IMR-90 (cell line): ENCODE results near the gene PIK3C2B. TPM values are rescaled to one million over a fixed set of nuclear protein-coding genes. Genes with fewer than 3 reads are reported as not detected.

ENCODE experiments used
- ATAC-seq: fragments of 200-7000 bp; cut with Tn5 transposase; 2 replicates; pipeline ENCODE4 v1.9.1; 2020; ENCODE audit warnings: low read depth, mild to moderate bottlenecking, moderate library complexity
- BruUV-seq: library from RNA; stranded (reverse); fragments of 400-500 nt; replicated peaks from 2 replicates; lab custom pipeline; 2021; lab: Mats Ljungman, UMichigan
- CTCF ChIA-PET: fragments of 300-600 bp; formaldehyde crosslinking; extraction: SDS; loops from one replicate; lab custom pipeline; 2021; ENCODE audit warnings: antibody characterized with exemption; lab: Yijun Ruan, JAX
- POLR2A ChIA-PET: fragments of 300-600 bp; sonication (Branson Sonifier 250); formaldehyde crosslinking; loops from one replicate; lab custom pipeline; 2022; ENCODE audit warnings: antibody characterized with exemption; ENCODE audit not compliant: unreplicated experiment; lab: Charles Lee
- DNase-seq: peaks from one replicate; pipeline ENCODE4 v3.0.0; 2013
- H2AFZ ChIP-seq: replicated peaks from 2 replicates; pipeline ENCODE3; 2013; ENCODE audit warnings: low read length, mild to moderate bottlenecking; ENCODE audit not compliant: poor library complexity
- H2AK5ac ChIP-seq: 2 replicates; pipeline ENCODE4 v1.6.1; 2013; ENCODE audit warnings: low read depth, low read length, inconsistent platforms
- H2AK9ac ChIP-seq: replicated peaks from 2 replicates; pipeline ENCODE3; 2013; ENCODE audit warnings: mild to moderate bottlenecking, low read depth, low read length, moderate library complexity; ENCODE audit not compliant: poor library complexity
- H2BK120ac ChIP-seq: 2 replicates; pipeline ENCODE4 v1.6.1; 2013; ENCODE audit warnings: low read depth, low read length, inconsistent platforms
- H2BK15ac ChIP-seq: 3 replicates; pipeline ENCODE4 v1.6.1; 2013; ENCODE audit warnings: low read depth, low read length, inconsistent platforms
- H2BK20ac ChIP-seq: 2 replicates; pipeline ENCODE4 v1.6.1; 2013; ENCODE audit warnings: low read depth, mild to moderate bottlenecking, inconsistent platforms, low read length, moderate library complexity
- H2BK5ac ChIP-seq: 2 replicates; pipeline ENCODE4 v1.6.1; 2013; ENCODE audit warnings: mild to moderate bottlenecking, low read depth, low read length, inconsistent platforms; ENCODE audit not compliant: poor library complexity, severe bottlenecking
- H3K14ac ChIP-seq: replicated peaks from 2 replicates; pipeline ENCODE4 v1.6.1; 2013; ENCODE audit warnings: low read depth, low read length, inconsistent platforms
- H3K18ac ChIP-seq: 2 replicates; pipeline ENCODE4 v1.6.1; 2013; ENCODE audit warnings: low read depth, low read length, control low read depth
- H3K23ac ChIP-seq: 2 replicates; pipeline ENCODE4 v1.6.1; 2013; ENCODE audit warnings: low read depth, low read length, inconsistent platforms
- H3K27ac ChIP-seq: 2 replicates; pipeline ENCODE4 v1.5.1; 2013; ENCODE audit warnings: mild to moderate bottlenecking, control low read depth, low read length; ENCODE audit not compliant: insufficient read depth
- H3K27me3 ChIP-seq: 2 replicates; pipeline ENCODE4 v1.6.1; 2013; ENCODE audit warnings: low read length; ENCODE audit not compliant: control insufficient read depth, insufficient read depth
- H3K36me3 ChIP-seq: 2 replicates; pipeline ENCODE4 v1.6.1; 2013; ENCODE audit warnings: low read length, mixed read lengths; ENCODE audit not compliant: control insufficient read depth, insufficient read depth
- H3K4ac ChIP-seq: 2 replicates; pipeline ENCODE4 v1.6.1; 2013; ENCODE audit warnings: low read depth, low read length, inconsistent platforms
- H3K4me1 ChIP-seq: 2 replicates; pipeline ENCODE4 v1.6.1; 2013; ENCODE audit warnings: low read length, mixed read lengths; ENCODE audit not compliant: control insufficient read depth, insufficient read depth
- H3K4me2 ChIP-seq: 2 replicates; pipeline ENCODE4 v1.6.1; 2013; ENCODE audit warnings: low read depth, mild to moderate bottlenecking, control low read depth, low read length, moderate library complexity
- H3K4me3 ChIP-seq: 2 replicates; pipeline ENCODE4 v1.5.1; 2013; ENCODE audit warnings: low read depth, mild to moderate bottlenecking, control low read depth, low read length, moderate library complexity; ENCODE audit not compliant: insufficient read depth
- H3K56ac ChIP-seq: 2 replicates; pipeline ENCODE4 v1.6.1; 2013; ENCODE audit warnings: low read length, inconsistent platforms; ENCODE audit not compliant: insufficient read depth; ENCODE audit errors: extremely low read depth
- H3K79me1 ChIP-seq, 2 experiments: 2 replicates each; pipeline ENCODE4 v1.6.1; 2013; ENCODE audit warnings: low read length in 2 of 2, inconsistent platforms in 1 of 2, low read depth in 1 of 2
- H3K9ac ChIP-seq: 2 replicates; pipeline ENCODE4 v1.6.1; 2013; ENCODE audit warnings: low read depth, low read length, control low read depth
- H3K9me1 ChIP-seq: 2 replicates; pipeline ENCODE4 v1.6.1; 2013; ENCODE audit warnings: low read length, inconsistent platforms; ENCODE audit not compliant: insufficient read depth
- H3K9me3 ChIP-seq: 2 replicates; pipeline ENCODE4 v1.6.1; 2013; ENCODE audit warnings: low read length; ENCODE audit not compliant: control insufficient read depth, insufficient read depth
- H4K20me1 ChIP-seq: 2 replicates; pipeline ENCODE4 v1.6.1; 2013; ENCODE audit warnings: low read length, inconsistent platforms; ENCODE audit not compliant: insufficient read depth
- H4K5ac ChIP-seq: 2 replicates; pipeline ENCODE4 v1.6.1; 2013; ENCODE audit warnings: mild to moderate bottlenecking, low read depth, low read length, control low read depth
- H4K8ac ChIP-seq, 2 experiments: 2 replicates each; pipeline ENCODE4 v1.6.1; 2013; ENCODE audit warnings: low read depth in 2 of 2, low read length in 2 of 2, control low read depth in 1 of 2, inconsistent platforms in 1 of 2
- H4K91ac ChIP-seq: 2 replicates; pipeline ENCODE4 v1.6.1; 2013; ENCODE audit warnings: low read depth, low read length, inconsistent platforms; ENCODE audit not compliant: insufficient read depth
- BHLHE40 ChIP-seq: fragments of 150-350 bp; IDR thresholded peaks from 2 replicates; pipeline ENCODE4 v1.6.1; 2016; ENCODE audit warnings: mild to moderate bottlenecking, low read depth, low read length
- CEBPB ChIP-seq: IDR thresholded peaks from 2 replicates; pipeline ENCODE4 v1.6.1; 2012; ENCODE audit warnings: low read depth, low read length, improper control_type of control experiment
- CHD1 ChIP-seq: IDR thresholded peaks from 2 replicates; pipeline ENCODE4 v1.6.1; 2012; ENCODE audit warnings: low read depth, low read length, improper control_type of control experiment
- CTCF ChIP-seq: conservative IDR thresholded peaks from 2 replicates; pipeline ENCODE4 v1.5.1; 2012; ENCODE audit warnings: mild to moderate bottlenecking, low read depth, low read length, improper control_type of control experiment
- ELK1 ChIP-seq: fragments of 150-350 bp; IDR thresholded peaks from 2 replicates; pipeline ENCODE4 v1.6.1; 2016; ENCODE audit warnings: low read depth, mild to moderate bottlenecking, low read length, moderate library complexity, borderline replicate concordance
- FOS ChIP-seq: fragments of 150-350 bp; IDR thresholded peaks from 2 replicates; pipeline ENCODE4 v1.6.1; 2016; ENCODE audit warnings: low read depth, low read length
- MAFK ChIP-seq: IDR thresholded peaks from 2 replicates; pipeline ENCODE4 v1.6.1; 2012; ENCODE audit warnings: low read depth, low read length, improper control_type of control experiment
- MAZ ChIP-seq: IDR thresholded peaks from 2 replicates; pipeline ENCODE4 v1.6.1; 2012; ENCODE audit warnings: low read depth, mild to moderate bottlenecking, low read length, improper control_type of control experiment, moderate library complexity, borderline replicate concordance
- MXI1 ChIP-seq: IDR thresholded peaks from 2 replicates; pipeline ENCODE4 v1.6.1; 2012; ENCODE audit warnings: low read depth, mild to moderate bottlenecking, low read length, moderate library complexity, borderline replicate concordance
- NFE2L2 ChIP-seq: fragments of 150-350 bp; IDR thresholded peaks from 2 replicates; pipeline ENCODE4 v1.6.1; 2016; ENCODE audit warnings: low read depth, mild to moderate bottlenecking, low read length
- POLR2A ChIP-seq: IDR thresholded peaks from 2 replicates; pipeline ENCODE4 v1.6.1; 2012; ENCODE audit warnings: mild to moderate bottlenecking, low read depth, low read length
- RAD21 ChIP-seq: IDR thresholded peaks from 2 replicates; pipeline ENCODE4 v1.6.1; 2012; ENCODE audit warnings: low read length, improper control_type of control experiment
- RCOR1 ChIP-seq: IDR thresholded peaks from 2 replicates; pipeline ENCODE4 v1.6.1; 2012; ENCODE audit warnings: mild to moderate bottlenecking, low read length, improper control_type of control experiment; ENCODE audit not compliant: insufficient replicate concordance
- RFX5 ChIP-seq: IDR thresholded peaks from 2 replicates; pipeline ENCODE4 v1.8.0; 2012; ENCODE audit warnings: low read depth, mild to moderate bottlenecking, low read length, moderate library complexity
- SMC3 ChIP-seq: fragments of 150-350 bp; IDR thresholded peaks from 2 replicates; pipeline ENCODE4 v1.6.1; 2016; ENCODE audit warnings: low read depth, mild to moderate bottlenecking, antibody characterized with exemption, low read length, moderate library complexity
- USF2 ChIP-seq: fragments of 150-350 bp; IDR thresholded peaks from 2 replicates; pipeline ENCODE4 v1.6.1; 2017; ENCODE audit warnings: mild to moderate bottlenecking, antibody characterized with exemption, low read length, low read depth
- WGBS, 2 experiments: methylation state at CpG; one replicate each; pipeline versions ENCODE4 v1.1.5 to v1.1.7; 2013; ENCODE audit warnings: missing lambda C conversion rate in 2 of 2; ENCODE audit not compliant: insufficient read length in 1 of 2; ENCODE audit errors: extremely low coverage in 2 of 2; 5-methylcytosine and 5-hydroxymethylcytosine counted together
- dilution Hi-C: fragments of 300-500 bp; cut with HindIII; formaldehyde crosslinking; loops from one replicate; pipeline ENCODE4 v1.14.3; 2018; ENCODE audit warnings: low sequenced_read_pairs; ENCODE audit not compliant: unreplicated experiment
- in situ Hi-C: fragments of 300-500 bp; cut with MboI; formaldehyde crosslinking; loops from 3 replicates; pipeline ENCODE4 v1.14.3; 2019; ENCODE audit warnings: low sequenced_read_pairs, inconsistent platforms, mixed read lengths
- intact Hi-C: fragments of 100-400 bp; cut with micrococcal nuclease; formaldehyde crosslinking; loops from 2 replicates; pipeline ENCODE4 v1.10.0; 2022
- polyA plus RNA-seq, 3 experiments: library from polyadenylated mRNA; depleted of rRNA; stranded (reverse); fragments of >200 nt; gene quantifications; 2 replicates each; pipeline ENCODE4 v1.2.3, GENCODE V29; 2012; ENCODE audit warnings: low replicate concordance in 1 of 3
- total RNA-seq: library from RNA; depleted of rRNA; stranded (reverse); fragments of >200 nt; gene quantifications from 2 replicates; pipeline ENCODE4 v1.2.3, GENCODE V29; 2012

Gene PIK3C2B
- total and polyA plus RNA-seq, 2 of the 4 experiments (the other 2 are of a cell fraction), result 1.1 to 2.9 TPM

- POLR2A ChIA-PET, result no interaction called here
- no TSS peak for BruUV-seq
- in situ Hi-C loops, result no loop called here
Observed at GRCh38 chr1:204528677-204529076, 34.1 kb upstream of the PIK3C2B start.

More at GRCh38 chr1:204528677-204529076, 34.1 kb upstream of the PIK3C2B start:
- ATAC-seq (no peak), DNase-seq (no peak)
- no peaks in the 10 kb centered on the region for H3K27me3 ChIP-seq
- 98% methylated on average over 7 of the region's 8 CpGs; no CpG with 5 or more reads in 1 of the 2 experiments for WGBS, 2 experiments
- H4K20me1 ChIP-seq, result peaks cover 11% of the 10 kb centered on the region
- no peaks in the 10 kb centered on the region for H3K4me1 ChIP-seq
- no peak overlapping the region for H3K4me2 ChIP-seq
- H3K23ac ChIP-seq, result no peak overlapping the region
- H2AFZ ChIP-seq, result no peak overlapping the region
- no peak overlapping the region for H2BK20ac ChIP-seq
- no peak overlapping the region for H3K4ac ChIP-seq
- H2AK9ac ChIP-seq, result no peak overlapping the region
- TF ChIP-seq CEBPB (no peak), POLR2A (no peak), CTCF (no peak), MAFK (no peak), MXI1 (no peak), USF2 (no peak), ELK1 (no peak), NFE2L2 (no peak), RCOR1 (no peak), RFX5 (no peak), SMC3 (no peak), BHLHE40 (no peak), FOS (no peak), RAD21 (no peak), MAZ (no peak), CHD1 (no peak)
- H4K91ac ChIP-seq, result no peak overlapping the region
- no peak overlapping the region for H3K18ac ChIP-seq
- H2BK15ac ChIP-seq, result no peak overlapping the region
- H3K4me3 ChIP-seq, result no peak overlapping the region
- H2BK120ac ChIP-seq, result no peak overlapping the region
- peaks cover 15 to 34% of the 10 kb centered on the region in 2 experiments for H3K79me1 ChIP-seq
- no peak overlapping the region for H4K5ac ChIP-seq
- H2AK5ac ChIP-seq, result no peak overlapping the region
- no peak overlapping the region for H3K9ac ChIP-seq
- H4K8ac ChIP-seq, result no peak overlapping the region
- dilution Hi-C loops (no loop called here), intact Hi-C loops (no loop called here)
- no peak overlapping the region for H3K27ac ChIP-seq
- H3K14ac ChIP-seq, result no peak overlapping the region
- CTCF ChIA-PET, result no interaction called here
- H3K9me1 ChIP-seq, result no peaks in the 10 kb centered on the region
- no peak overlapping the region for H2BK5ac ChIP-seq
- H3K56ac ChIP-seq, result no peak overlapping the region
- peaks cover 46% of the 10 kb centered on the region for H3K36me3 ChIP-seq
- peaks cover 2% of the 10 kb centered on the region; the same call in 1 of the 2 replicates for H3K9me3 ChIP-seq
